Liver (tissue), 9 donors: Measurements from ENCODE around the gene TSPAN18. TPM values are rescaled to one million over a fixed set of nuclear protein-coding genes. Genes with fewer than 3 reads are reported as not detected.

Source experiments
- DNase-seq: peaks from one replicate; pipeline ENCODE4 v3.0.0-alpha.2; 2017; ENCODE audit warnings: low spot score
- H3K27ac ChIP-seq, 2 donors: one replicate each; pipeline ENCODE4 v1.7.0; 2013; ENCODE audit warnings: inconsistent platforms in 2 of 2, low read length in 2 of 2, control low read depth in 1 of 2, low read depth in 1 of 2, mild to moderate bottlenecking in 1 of 2
- H3K27me3 ChIP-seq, 4 donors: one replicate each; pipeline versions ENCODE4 v1.6.1 to v1.7.0; 2013; ENCODE audit warnings: low read length in 3 of 4, inconsistent platforms in 1 of 4, mild to moderate bottlenecking in 1 of 4, moderate library complexity in 1 of 4; ENCODE audit not compliant: control insufficient read depth in 4 of 4, insufficient read depth in 4 of 4
- H3K36me3 ChIP-seq, 4 donors: one replicate each; pipeline versions ENCODE4 v1.6.1 to v1.7.0; 2013; ENCODE audit warnings: low read length in 3 of 4, mild to moderate bottlenecking in 3 of 4, low read depth in 1 of 4, moderate library complexity in 1 of 4; ENCODE audit not compliant: control insufficient read depth in 4 of 4, insufficient read depth in 3 of 4
- H3K4me1 ChIP-seq, 4 donors: one replicate each; pipeline versions ENCODE4 v1.6.1 to v1.7.0; 2013; ENCODE audit warnings: low read length in 3 of 4, mild to moderate bottlenecking in 3 of 4, moderate library complexity in 1 of 4; ENCODE audit not compliant: control insufficient read depth in 4 of 4, insufficient read depth in 4 of 4
- H3K4me3 ChIP-seq, 3 donors: one replicate each; pipeline versions ENCODE4 v1.6.1 to v1.7.0; 2013; ENCODE audit warnings: low read length in 3 of 3, control low read depth in 1 of 3, low read depth in 1 of 3, mild to moderate bottlenecking in 1 of 3
- H3K9ac ChIP-seq, 2 donors: one replicate each; pipeline ENCODE4 v1.7.0; 2013; ENCODE audit warnings: low read length in 2 of 2, mild to moderate bottlenecking in 2 of 2, moderate library complexity in 2 of 2, control low read depth in 1 of 2, low read depth in 1 of 2
- H3K9me3 ChIP-seq, 4 donors: one replicate each; pipeline versions ENCODE4 v1.6.1 to v1.7.0; 2013; ENCODE audit warnings: low read length in 3 of 4; ENCODE audit not compliant: control insufficient read depth in 4 of 4
- FOXA1 ChIP-seq: IDR thresholded peaks from 2 replicates; pipeline ENCODE4 v1.6.1; 2016; ENCODE audit warnings: antibody characterized with exemption
- HNF4A ChIP-seq, 2 donors: conservative IDR thresholded peaks; 2 replicates each; pipeline ENCODE4 v1.6.1; 2016; ENCODE audit warnings: antibody characterized with exemption in 2 of 2, mild to moderate bottlenecking in 2 of 2
- JUND ChIP-seq, 2 donors: IDR thresholded peaks; 2 replicates each; pipeline ENCODE4 v1.6.1; 2016; ENCODE audit warnings: antibody characterized with exemption in 2 of 2
- REST ChIP-seq: IDR thresholded peaks from 2 replicates; pipeline ENCODE4 v1.6.1; 2016; ENCODE audit warnings: antibody characterized with exemption, mild to moderate bottlenecking
- RXRA ChIP-seq, 2 donors: IDR thresholded peaks; 2 replicates each; pipeline ENCODE4 v1.6.1; 2017 to 2018; ENCODE audit warnings: antibody characterized with exemption in 2 of 2, mild to moderate bottlenecking in 1 of 2
- SP1 ChIP-seq: IDR thresholded peaks from 2 replicates; pipeline ENCODE4 v1.6.1; 2018; ENCODE audit warnings: antibody characterized with exemption, mild to moderate bottlenecking
- TAF1 ChIP-seq: conservative IDR thresholded peaks from 2 replicates; pipeline ENCODE4 v1.6.1; 2016; ENCODE audit warnings: antibody characterized with exemption, mild to moderate bottlenecking
- YY1 ChIP-seq: IDR thresholded peaks from 2 replicates; pipeline ENCODE4 v1.6.1; 2016; ENCODE audit warnings: antibody characterized with exemption, mild to moderate bottlenecking
- ZBTB33 ChIP-seq: IDR thresholded peaks from 2 replicates; pipeline ENCODE4 v1.6.1; 2016; ENCODE audit warnings: antibody characterized with exemption
- WGBS: extraction: QIAGEN DNeasy Blood & Tissue Kit; methylation state at CpG from one replicate; pipeline ENCODE4 v1.1.7; 2013; 5-methylcytosine and 5-hydroxymethylcytosine counted together
- polyA plus RNA-seq, 2 donors: library from polyadenylated mRNA; stranded (reverse) in 1 of 2; unstranded in 1 of 2; fragments of 200-250 nt in 1 of 2; fragments of >200 nt in 1 of 2; fragmentation: Nextera tagmentation in 1 of 2; extraction: Ambion mirVana in 1 of 2; gene quantifications; one replicate each; pipeline versions ENCODE4 v1.2.1 to v1.2.3, GENCODE V29; 2013 to 2015
- total RNA-seq, 2 donors: library from RNA; depleted of rRNA; stranded (reverse); fragments of >200 nt; gene quantifications; one replicate each; pipeline ENCODE4 v1.2.3, GENCODE V29; 2014
- TF ChIP-seq, protein P1 (sequence below): IDR thresholded peaks from 2 replicates; pipeline ENCODE4 v1.6.1; 2016; ENCODE audit warnings: antibody characterized with exemption
- TF ChIP-seq, protein P2 (sequence below): fragments of 150-350 bp; IDR thresholded peaks from 2 replicates; pipeline ENCODE4 v1.5.1; 2017; ENCODE audit warnings: improper control_type of control experiment, low read depth, low read length; ENCODE audit not compliant: missing input control
- TF ChIP-seq, protein P3 (sequence below): IDR thresholded peaks from 2 replicates; pipeline ENCODE4 v1.6.1; 2016; ENCODE audit warnings: antibody characterized with exemption
- donor health status: healthy.
- donor health status: healthy.
- donor health status: healthy.
- donor health status: healthy.
- donor health status: healthy.

Gene TSPAN18
- total and polyA plus RNA-seq, 4 donors = 1.2 to 5.0 (median 2.8) TPM

GRCh38 chr11:44729713-44730112, 3.0 kb downstream of the TSPAN18 start (continued):
- TF ChIP-seq, protein P1, sequence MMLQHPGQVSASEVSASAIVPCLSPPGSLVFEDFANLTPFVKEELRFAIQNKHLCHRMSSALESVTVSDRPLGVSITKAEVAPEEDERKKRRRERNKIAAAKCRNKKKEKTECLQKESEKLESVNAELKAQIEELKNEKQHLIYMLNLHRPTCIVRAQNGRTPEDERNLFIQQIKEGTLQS = no peak
- TF ChIP-seq, protein P2, sequence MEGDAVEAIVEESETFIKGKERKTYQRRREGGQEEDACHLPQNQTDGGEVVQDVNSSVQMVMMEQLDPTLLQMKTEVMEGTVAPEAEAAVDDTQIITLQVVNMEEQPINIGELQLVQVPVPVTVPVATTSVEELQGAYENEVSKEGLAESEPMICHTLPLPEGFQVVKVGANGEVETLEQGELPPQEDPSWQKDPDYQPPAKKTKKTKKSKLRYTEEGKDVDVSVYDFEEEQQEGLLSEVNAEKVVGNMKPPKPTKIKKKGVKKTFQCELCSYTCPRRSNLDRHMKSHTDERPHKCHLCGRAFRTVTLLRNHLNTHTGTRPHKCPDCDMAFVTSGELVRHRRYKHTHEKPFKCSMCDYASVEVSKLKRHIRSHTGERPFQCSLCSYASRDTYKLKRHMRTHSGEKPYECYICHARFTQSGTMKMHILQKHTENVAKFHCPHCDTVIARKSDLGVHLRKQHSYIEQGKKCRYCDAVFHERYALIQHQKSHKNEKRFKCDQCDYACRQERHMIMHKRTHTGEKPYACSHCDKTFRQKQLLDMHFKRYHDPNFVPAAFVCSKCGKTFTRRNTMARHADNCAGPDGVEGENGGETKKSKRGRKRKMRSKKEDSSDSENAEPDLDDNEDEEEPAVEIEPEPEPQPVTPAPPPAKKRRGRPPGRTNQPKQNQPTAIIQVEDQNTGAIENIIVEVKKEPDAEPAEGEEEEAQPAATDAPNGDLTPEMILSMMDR = no peak
- TF ChIP-seq ZBTB33 (no peak), YY1 (no peak)

GRCh38 chr11:44730775-44731174, 4.0 kb downstream of the TSPAN18 start:
- Histone ChIP-seq H3K27me3 (peaks cover 0 to 7% (median 0%) of the 10 kb centered on the region in 4 donors), H3K27ac (no peak overlapping the region), H3K9ac (no peak overlapping the region), H3K9me3 (no peaks in the 10 kb centered on the region), H3K4me1 (peaks cover 3 to 16% (median 7%) of the 10 kb centered on the region in 4 donors), H3K4me3 (no peak overlapping the region), H3K36me3 (no peaks in the 10 kb centered on the region)
- no peak for TF ChIP-seq SP1
- TF ChIP-seq, protein P3, sequence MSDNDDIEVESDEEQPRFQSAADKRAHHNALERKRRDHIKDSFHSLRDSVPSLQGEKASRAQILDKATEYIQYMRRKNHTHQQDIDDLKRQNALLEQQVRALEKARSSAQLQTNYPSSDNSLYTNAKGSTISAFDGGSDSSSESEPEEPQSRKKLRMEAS = no peak
- TF ChIP-seq HNF4A (conservative IDR thresholded peaks at IDR 0.05) = no peak
- TF ChIP-seq REST = no peak
- no peak for TF ChIP-seq RXRA (IDR thresholded peaks at IDR 0.05)
- TF ChIP-seq, protein P1 = no peak
- WGBS = 88% methylated on average over 5 of the region's 5 CpGs
- DNase-seq = no peak

GRCh38 chr11:44731685-44732430, 5.1 kb downstream of the TSPAN18 start:
- WGBS = 72% methylated on average over 12 of the region's 12 CpGs
- peaks cover 0 to 7% (median 0%) of the 10 kb centered on the region in 4 donors for H3K27me3 ChIP-seq
- H3K9ac ChIP-seq = no peak overlapping the region
- H3K4me1 ChIP-seq = peaks cover 3 to 12% (median 6%) of the 10 kb centered on the region in 4 donors
- no peaks in the 10 kb centered on the region for H3K36me3 ChIP-seq
- no peak overlapping the region for H3K27ac ChIP-seq
- DNase-seq = no peak
- no peaks in the 10 kb centered on the region for H3K9me3 ChIP-seq
- no peak overlapping the region for H3K4me3 ChIP-seq
- TF ChIP-seq, protein P2 = no peak
- TF ChIP-seq JUND (IDR thresholded peaks at IDR 0.05) (no peak), HNF4A (conservative IDR thresholded peaks at IDR 0.05) (no peak), SP1 (no peak), FOXA1 (no peak), TAF1 (no peak), REST (no peak)
- TF ChIP-seq, protein P1 = no peak
